ENCODE results near the gene ABCC10.
"Not testable (repeated sequence)": the region's sequence is repeated elsewhere in the genome, so short reads cannot be mapped to it uniquely, and the experiment has no call there.

ABCC10 gene

DNA sequence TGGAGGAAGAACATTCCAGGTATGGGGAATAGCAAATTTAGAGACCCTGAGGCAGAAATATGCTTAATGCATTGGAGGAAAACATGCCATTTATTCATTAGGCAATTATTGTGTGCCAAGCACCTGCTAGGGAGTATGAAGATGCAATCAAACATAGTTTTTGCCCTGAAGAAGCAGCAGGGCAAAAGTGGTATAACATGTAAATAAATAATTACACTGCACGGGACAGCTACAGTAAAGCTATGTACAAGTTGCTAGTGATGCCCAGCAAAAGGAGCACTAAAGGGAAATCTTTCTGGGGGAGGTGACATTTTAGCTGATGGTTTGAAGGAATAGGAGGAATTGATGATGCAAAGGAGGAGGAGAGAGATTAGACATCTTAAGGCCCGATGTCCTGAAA lies 49.4 kb downstream of the ABCC10 start:
- DNase-seq, result no peak

DNA sequence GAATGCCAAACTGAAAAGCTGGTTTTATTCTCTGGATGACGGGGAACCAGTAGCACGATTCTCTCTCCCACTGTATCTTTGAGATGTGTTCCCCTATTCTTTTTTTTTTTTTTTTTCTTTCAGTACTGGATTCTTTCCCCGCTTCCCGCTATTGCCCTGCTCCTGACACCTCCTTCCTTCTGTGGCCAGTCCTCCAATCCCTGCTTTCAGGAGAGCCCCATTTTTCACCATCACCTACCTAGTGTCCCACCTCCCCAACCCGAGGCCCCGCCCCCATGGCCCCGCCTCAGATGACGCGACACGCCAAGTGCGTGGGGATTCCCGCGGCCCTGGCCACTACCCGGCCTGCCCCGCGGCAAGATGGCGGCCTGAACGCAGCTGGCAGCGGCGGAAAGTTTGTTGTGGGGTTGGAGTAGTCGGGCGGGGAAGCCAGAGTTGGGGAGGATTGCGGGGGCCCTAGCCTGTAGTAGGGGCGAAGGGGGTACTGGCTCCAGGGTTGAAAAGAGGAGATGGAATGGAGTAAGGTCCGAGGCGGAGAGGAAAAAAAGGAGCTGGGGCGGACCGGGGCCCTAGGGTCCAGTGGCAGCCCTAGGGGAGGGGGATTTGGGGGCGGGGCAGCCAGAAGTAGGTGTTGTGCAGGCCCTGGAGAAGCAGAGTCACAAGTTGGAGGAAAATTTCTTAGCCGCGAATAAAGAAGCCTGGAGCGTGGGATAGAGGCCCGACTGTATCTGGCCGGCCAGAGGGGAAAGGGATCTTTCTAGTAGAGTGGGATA lies 50.1 kb downstream of the ABCC10 start, which contains the start of gene TJAP1:
TJAP1 (plus strand) TSS at position 336 of the 773 bp plus-strand sequence. CDS start 21,432 bp downstream, outside the sequence.
- peak; percentile 91 for DNase-seq

DNA sequence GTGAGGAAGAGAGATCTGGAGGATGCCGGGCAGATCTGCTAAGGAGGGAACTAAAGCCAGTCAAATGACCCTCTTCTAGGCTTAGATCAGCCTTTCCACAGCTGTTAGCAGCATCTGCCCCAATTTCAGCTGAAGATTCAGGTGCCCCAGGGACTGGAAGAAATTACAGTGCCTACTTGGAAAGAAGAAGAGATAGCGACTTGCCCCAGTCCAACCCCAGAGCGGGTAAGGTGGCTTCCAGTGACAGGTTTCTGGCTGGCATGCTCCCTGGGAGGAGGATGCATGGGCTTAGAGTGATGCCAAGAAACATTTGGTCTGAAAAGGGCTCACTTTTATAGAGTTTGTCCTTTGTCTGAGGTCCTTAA lies 50.6 kb downstream of the ABCC10 start:
- DNase-seq, result no peak

DNA sequence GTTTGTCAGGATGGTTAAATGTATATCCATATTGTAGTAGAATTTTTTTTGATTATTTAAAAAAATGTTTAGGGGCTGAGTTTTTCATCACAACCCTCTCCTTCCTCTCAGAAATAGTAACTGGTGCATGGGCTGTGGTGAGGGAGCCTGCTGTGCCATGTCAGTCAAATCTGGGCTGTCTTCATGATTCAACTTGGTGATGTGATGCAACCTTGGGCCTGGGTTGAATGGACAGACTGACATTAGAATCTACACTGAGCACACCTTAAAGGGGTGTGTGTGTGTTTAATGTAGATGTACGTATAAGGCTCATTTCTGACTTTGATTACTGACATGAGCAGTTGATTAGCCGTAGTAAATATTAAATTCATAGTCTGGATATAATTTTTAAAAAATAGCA lies 53.7 kb downstream of the ABCC10 start:
- peak; percentile 27 for DNase-seq

DNA sequence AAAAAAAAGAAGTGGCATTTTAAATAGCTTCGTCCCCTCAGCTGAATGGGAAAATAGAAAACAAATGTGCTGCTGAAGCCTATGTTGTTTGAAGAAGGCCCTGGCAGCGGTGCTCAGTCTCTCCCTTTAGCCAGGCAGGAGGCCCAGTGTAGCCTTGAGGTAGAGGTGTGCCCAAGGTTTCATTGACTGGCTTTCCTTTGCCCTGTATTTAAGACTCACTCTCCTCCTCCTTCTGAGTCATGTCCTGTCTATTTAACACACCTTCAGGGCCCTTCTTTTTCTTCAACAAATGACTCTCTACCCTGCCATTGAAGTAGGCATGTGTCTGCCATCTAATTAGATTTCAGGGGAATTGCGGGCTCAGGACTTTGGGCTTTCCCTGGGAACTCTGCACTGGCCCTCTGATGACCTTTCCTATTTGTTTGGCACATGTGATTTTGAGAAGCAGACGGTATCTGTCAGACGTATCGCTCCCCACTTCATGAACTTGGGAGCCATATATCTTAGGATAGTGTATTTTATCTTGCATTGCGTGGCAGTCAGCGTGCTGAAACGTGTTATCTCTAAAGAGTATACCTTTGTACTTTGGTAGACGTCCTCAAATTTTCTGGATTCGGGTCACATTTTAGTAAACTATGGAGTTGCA lies 54.4 kb downstream of the ABCC10 start:
- DNase-seq, result no peak

DNA sequence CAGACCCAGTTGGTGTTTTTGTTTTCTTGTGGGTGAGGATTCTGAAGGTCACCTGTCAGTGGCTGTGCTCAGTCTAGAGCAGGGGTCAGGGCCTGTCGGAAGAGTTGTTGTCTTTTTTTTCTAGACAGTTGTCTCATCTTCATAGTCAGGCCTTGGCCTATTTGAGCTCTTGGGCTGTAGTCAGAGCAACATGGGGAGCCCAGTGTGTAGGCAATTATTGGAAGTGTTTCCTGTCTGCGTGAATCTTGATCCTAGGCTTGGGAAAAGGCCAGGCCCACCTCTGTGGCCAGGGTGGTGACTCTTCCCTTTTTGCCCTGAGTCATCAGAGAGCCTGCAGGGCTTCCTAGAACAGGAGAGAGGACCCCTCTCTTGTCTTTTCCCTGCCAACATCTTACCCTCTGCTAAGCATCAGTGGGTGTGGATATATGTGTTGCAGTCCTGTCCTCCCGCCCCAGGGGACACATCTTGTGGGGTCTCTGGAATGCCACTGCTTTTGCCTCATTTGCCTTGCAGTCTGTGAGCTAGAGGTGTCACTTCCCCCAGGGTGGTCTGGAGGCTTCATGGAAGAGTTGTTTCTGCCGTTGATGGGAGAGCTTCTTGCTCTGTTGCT lies 61.4 kb downstream of the ABCC10 start:
- no peak for DNase-seq

DNA sequence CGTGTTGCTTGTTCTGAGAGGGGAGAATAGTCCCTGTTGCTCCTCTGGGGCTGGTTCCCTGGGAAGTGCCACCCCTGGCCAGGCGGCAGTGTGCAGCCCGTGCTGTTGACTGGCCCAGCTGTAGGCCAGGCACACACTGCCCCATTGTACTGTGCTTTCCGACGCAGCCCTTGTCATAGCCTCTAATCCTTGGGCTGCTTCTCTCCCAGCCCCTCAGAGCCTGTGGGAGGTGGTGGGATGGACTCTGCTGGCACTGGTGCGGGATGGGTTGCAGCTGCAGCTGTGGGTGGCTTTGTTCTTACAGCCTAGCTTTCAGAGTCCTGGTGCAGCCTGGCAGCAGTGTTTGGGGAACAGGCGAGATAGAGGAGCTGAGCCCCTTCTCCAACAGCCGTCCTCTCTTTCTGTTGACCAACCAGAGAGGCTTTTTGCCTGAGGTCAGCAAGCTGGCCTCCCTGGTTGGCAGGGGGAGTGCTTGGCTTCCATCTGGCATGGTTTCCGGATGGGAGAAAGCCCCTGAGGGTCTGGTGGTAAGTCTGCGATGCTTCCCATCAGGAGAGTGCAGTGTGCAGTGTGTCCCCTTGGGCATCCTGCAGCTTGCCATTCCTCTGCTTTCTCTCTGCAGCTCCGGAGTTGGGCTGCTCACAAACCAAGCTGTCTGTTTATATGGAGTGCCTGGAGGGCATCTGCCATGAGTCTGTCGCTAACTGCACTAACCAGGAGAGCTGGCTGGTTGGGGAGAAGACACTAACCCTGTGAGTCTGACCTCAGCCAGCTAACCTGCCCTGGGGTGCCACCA lies 62.1 kb downstream of the ABCC10 start:
- DNase-seq, result no peak

DNA sequence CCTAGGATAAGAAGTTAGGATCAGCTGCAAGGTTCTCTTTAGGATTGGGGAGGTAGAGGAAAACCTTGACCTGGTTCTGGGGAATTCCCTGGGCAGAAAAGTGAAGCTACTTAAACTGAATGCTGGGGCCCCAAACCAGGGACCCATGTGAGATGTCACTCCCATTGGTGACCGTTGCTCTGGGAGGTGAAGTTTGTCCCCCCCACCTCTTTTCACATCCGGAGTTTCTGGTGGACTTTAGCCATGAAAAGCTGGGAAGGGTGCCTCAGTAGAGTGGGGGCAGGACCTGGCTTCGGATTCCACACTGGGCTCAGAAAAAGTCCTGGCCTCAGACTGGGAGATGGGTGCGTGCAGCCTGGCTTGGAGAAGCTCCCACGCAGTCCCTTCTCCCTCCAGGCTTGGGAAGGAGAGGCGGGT lies 63.2 kb downstream of the ABCC10 start:
- no peak for DNase-seq

DNA sequence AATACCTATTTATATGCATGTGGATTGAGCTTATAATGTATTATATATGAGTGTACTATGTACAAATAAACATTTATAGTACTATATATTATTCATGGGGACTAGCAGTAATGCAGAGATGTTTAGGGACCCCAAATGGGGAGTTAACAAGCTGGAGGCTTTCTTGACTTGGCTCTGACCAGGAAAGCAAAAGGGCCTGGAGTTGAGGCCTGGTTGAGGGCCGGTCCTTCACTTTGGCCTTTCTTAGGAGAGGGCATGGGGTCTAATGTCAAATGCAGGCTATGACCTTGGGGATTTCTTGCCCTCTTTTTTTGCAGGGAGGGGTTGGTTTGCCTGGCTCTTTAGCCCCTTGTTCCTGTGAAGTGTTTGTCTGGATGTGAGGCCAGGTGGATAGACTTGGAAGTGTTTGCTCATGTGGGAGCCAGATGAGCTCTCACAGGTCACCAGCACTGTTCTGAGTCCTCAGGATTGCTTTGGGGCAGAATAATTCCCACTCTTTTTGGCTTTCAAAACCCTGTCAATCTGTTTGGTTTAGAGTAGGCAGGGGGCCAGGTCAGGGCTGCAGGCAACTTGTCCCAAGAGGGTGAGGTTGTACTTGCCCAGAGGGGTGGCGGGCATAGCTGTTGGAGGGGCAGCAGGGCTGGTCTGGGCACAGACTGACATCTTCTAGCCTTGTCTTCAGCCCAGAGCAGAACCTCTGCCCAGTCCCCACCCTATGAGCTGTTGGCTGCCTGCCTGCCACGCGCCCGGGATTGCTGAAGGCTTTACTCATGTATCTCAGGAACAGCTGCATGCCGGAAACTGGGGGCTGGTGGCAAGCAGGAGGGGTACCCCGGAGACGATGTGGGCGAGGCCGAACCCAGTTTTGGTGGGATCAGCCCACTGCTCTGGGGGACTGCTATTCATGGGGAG lies 64.7 kb downstream of the ABCC10 start:
- no peak for DNase-seq

DNA sequence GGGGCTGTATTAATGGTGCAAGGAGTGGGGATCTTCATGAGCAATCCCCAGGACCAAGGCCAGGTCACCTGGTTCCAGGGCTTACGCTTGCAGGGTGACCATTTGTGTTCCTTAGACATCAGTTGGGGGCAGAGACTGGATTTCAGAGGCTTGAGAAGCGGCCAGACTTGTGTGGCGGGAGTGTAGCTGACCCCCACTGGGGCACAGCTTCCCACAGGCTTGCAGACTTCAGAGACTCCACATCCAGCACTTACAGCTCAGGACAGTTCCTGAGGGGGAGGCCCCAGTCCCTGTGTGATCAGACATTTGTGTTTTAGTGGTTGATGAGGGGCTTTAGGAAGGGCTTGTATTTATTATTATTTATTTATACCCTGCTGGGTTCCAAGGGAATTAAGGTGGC lies 65.3 kb downstream of the ABCC10 start:
- no peak for DNase-seq

DNA sequence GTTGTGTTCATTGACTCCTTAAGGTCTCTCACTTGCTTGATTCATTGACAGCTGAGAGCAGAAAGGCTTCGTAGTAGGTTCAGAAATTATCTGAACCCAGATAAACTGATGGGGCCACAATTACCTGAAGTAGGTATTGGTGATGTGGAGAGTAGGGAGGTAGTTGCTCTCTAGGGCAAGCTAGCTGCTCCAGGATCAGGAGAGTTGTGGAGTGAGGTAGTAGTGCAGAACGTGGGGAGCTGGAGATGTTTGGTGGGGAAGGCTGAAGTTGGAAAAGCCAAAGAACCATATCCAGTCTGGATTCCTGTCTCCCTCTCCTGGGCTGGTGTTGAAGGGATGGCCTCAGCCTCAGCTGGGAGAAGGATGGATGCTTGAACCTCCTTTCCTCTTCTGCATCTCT lies 65.9 kb downstream of the ABCC10 start:
- no peak for DNase-seq

DNA sequence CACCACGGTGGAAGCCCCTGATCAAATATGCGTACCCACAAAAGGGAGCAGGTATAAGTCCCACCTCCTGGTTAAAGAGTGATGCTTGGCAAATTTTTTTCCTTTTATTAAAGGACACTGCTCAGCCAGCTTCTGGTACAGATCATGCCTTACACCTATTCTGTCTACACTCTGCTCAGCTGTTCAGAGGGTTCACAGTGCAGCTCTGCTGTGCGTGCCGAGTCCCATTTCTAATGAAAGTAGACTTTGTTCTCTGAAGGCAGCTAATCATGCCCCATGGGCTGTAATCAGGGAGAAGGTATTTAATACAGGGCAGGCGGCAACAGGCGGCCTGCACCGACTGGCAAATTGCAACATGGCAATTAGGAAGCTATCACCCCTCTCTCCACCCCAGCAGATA lies 66.5 kb downstream of the ABCC10 start:
- DNase-seq, result no peak

DNA sequence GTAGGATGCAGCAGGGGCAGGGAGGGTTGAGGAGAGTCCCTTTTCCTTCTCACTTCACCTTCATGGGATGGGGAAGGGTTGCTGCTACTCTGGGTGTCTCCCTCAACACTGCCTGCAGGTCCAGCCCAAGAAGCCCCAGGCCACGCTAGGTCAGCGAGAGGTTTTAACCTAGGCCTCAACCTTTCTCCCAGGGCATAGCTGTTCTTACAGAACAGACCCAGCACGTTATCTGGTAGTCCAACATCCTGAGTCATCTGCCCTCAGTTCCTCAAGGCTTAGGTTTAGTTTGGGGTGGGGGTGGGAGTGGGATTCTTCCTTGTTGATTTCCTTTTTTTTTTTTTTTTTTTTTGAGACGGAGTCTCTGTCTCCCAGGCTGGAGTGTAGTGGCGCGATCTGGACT lies 67.0 kb downstream of the ABCC10 start:
- no peak for DNase-seq

DNA sequence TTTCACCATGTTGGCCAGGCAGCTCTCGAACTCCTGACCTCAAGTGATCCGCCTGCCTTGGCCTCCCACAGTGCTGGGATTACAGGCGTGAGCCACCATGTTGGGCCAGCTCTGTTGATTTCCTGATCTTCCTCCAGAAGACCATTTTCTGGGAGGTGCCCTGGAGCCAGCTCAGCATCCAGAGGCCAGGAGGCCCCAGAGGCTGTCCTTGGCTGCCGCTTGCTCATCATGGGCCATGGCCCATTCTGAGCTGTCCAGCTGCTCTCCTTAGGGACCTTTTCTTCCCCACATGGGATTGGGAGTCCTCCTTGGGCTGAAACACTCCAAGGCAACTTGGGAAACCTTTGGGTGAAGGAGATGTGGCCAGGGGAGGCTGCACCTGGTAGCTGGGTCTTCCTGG lies 67.4 kb downstream of the ABCC10 start:
- DNase-seq, result no peak

DNA sequence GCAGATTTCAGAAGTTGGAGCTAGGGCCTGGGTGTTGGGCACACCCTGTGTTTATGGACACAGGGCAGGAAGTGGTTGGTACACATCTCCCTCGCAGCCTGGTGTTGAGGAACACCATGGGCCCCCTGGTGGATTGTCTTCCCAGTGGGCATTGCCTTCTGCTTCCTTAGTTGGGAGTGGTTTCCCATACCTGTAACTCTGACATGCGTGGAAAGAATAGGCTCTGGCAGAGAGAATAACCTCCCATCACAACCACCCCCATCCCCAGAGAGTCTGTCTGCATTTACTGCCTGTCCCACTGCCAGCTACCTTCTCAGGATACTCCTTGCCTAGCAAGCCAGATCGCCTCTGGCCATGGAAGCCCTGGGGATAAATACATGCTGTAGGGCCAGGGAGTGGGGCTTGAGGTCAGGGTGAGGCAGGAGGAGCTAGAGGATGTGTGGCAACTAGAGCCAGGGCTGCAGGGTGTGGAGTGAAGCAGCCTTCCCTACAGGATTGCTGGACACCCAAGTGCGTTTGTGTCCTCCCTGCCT lies 68.1 kb downstream of the ABCC10 start:
- no peak for DNase-seq

DNA sequence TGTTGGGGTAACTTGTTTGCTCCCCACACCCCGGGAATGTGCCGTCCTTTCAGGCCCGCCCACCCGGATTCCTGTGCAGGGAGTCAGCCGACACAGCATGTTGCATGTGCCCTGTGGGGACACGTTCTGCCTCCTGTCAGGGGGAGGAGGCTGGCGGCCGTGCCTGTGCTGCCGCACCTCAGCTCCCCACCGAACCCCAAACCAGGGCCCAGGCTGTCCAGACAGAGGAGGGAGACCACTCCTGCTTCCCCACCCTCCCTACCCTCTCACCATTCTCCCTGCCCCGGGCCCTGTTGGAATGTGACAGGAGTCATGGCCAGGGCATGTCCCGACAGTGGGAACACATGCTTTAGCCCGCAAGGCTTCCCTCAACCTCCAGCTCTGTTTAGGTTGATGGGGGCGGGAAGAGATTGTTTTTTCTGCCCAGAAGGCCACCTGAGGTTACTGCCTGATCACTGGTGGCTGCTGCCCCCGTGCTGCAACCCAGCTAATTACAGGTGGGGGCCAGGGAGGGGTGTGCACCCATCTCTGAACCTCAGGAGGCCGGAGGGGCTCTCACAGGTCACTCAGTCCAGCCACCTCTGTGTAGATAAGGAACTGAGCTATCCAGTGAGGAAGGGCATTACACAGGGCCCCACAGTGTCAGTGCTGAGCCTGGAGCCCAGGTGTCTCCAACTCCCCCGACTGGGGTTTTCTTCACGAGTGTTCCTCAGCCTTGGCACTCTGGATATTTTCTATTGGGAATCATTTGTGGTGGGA lies 69.2 kb downstream of the ABCC10 start:
- no peak for DNase-seq

DNA sequence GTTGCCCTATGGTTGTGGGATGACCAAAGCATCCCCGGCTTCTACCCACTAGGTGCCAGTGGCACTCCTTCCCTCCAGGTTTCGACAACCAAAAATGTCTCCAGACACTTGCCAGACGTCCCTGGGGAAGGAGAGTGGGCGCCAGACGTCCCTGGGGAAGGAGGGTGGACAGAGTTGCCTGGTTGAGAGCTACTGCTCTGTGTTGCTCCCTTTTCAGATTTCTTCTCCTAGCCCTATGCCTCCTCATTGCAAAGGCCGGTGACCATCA lies 69.7 kb downstream of the ABCC10 start:
- no peak for DNase-seq

DNA sequence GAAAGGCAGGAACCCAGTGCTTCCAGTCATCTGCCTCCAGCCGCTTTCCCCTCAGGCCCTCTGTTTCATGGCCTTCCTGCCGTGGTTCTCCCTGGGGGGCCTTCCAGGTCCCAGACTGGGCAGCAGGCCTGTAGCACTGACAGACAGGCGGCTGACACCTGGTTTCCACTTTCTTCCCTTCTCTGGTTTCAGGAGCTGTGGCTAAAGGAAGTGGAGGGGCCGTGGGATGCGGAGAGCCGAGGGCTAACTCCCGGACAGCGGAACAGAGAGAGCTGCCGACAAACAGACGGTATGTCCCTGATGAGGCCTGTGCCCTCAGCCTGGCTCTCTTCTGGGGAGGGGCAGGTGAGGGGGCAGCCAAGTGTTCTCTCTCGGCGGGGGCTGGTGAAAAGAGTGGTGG lies 70.3 kb downstream of the ABCC10 start:
- DNase-seq, result no peak

DNA sequence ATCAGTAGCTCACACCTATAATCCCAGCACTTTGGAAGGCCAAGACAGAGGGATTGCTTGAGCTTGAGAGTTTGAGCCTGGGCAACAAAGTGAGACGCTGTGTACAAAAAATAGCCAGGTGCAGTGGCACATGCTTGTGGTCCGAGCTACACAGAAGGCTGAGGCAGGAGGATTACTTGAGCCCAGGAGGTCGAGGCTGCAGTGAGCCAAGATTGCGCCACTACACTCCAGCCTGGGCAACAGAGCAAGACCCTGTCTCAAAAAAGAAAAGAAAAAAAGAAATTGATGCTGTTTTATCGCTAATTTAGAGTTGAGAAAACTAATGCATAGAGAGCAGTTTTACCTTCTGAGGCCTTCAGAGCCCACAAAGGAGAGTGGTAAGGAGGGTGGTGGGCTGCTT lies 71.0 kb downstream of the ABCC10 start:
- not testable (repeated sequence) for DNase-seq

DNA sequence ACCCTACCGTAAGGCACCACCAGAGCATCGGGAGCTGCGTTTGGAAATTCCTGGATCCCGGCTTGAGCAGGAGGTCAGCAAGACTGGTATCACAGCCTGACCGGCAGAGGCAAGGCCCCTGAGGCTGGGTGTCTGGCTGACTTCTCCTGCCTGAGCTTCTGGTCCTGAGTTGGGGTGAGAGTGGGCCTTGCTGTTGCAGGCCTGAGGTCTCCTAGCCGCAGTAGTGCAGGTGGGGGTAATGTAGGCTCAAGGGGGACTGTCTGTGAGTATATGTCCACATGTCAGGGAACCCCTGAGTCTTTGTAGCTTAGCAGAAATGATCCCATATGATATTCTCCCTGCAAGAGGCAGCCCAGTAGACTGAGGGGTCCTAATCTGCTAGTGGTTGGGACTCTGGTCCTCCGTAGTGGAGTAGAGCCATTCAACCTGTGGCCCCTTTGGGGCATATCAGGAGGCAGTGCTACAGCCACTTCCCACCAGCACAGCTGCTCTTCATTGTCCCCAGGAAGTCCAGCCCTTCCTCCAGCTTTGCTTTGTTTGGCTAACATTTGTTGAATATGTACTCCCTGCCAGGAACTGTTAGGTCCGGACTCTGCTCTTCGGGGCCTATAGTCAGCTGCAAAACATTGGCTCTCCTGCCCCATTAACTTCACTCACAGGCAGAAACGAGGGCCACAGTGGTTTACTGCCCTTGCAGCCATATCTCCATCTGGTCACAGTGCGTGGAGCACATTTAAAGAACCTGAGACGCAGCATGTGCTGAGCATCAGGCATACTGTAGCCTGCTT lies 71.9 kb downstream of the ABCC10 start:
- no peak for DNase-seq

Measured in suppressor macrophage treated with lipopolysaccharide for 4 hours (primary cell).